Measurements from ENCODE around the gene MAP3K14. TPM values are rescaled to one million over a fixed set of nuclear protein-coding genes. Genes with fewer than 3 reads are reported as not detected.
A peak's percentile ranks its signal among the peaks of the same experiment; 100 is the strongest.

Gene MAP3K14
- total and polyA plus RNA-seq, 7 donors, result 12.4 to 53.5 (median 24.6) TPM

DNA sequence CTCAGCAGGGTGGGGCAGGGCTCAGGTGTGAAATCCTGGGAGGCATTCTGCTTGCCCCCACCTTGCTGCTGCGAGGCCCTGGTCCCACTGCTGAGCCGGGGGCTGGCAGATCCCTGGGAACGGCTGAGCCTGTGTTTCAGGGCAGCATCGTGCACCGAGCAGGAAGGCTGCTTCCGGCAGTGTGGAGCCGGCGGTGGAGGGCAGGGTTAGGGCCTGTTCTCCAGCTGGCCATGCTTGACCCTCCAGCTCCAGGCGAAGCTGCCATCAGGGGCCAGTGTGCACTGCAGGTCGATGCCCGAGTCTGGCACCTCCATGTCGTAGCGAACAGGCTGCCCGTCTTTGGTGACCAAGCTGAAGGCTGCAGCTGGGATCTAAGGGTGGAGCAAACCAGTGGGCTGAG is 52.4 kb downstream of the MAP3K14 start:
- DNase-seq (no peak), ATAC-seq (no peak)
- Histone ChIP-seq H3K27ac (peak overlapping the region; percentile 39), H3K36me3 (ENCODE audit: insufficient read depth in 1 of 2, low read depth in 1 of 2) (peaks cover 17 to 71% of the 10 kb centered on the region in 2 donors), H3K4me3 (no peak overlapping the region), H3K27me3 (ENCODE audit: insufficient read depth in 3 of 3, low read length in 2 of 3) (no peaks in the 10 kb centered on the region), H3K9me3 (no peaks in the 10 kb centered on the region), H3K4me1 (peaks cover 71% of the 10 kb centered on the region)
- intact Hi-C loops (cut with DNase I), result loop anchor here (5.0 to 10.0 kb wide), 2 partner anchors 50 to 118 kb away; partner anchors contain the start of gene MAP3K14 (in 1 of the 2)
- TF ChIP-seq CTCF (IDR thresholded peaks at IDR 0.05), result no peak
- 80 to 94% (median 80%) methylated on average over 13 to 14 of the region's 14 CpGs for WGBS, 3 donors

GRCh38 chr17:45263477-45263860 is 53.4 kb downstream of the MAP3K14 start:
- Histone ChIP-seq H3K9me3 (no peaks in the 10 kb centered on the region), H3K27ac (peak overlapping the region; percentile 39), H3K36me3 (ENCODE audit: insufficient read depth in 1 of 2, low read depth in 1 of 2) (peaks cover 11 to 61% of the 10 kb centered on the region in 2 donors), H3K27me3 (ENCODE audit: insufficient read depth in 3 of 3, low read length in 2 of 3) (no peaks in the 10 kb centered on the region), H3K4me1 (peaks cover 71% of the 10 kb centered on the region), H3K4me3 (no peak overlapping the region)
- ATAC-seq (peak in 2 of 4 donors; percentile 49 to 51), DNase-seq (peak in 1 of 2 donors; percentile 74)
- intact Hi-C loops (cut with DNase I), result loop anchor here (5.0 to 10.0 kb wide), 2 partner anchors 51 to 119 kb away; partner anchors contain the start of gene MAP3K14 (in 1 of the 2)
- WGBS, 3 donors, result 43 to 68% (median 59%) methylated on average over 7 of the region's 7 CpGs
- TF ChIP-seq CTCF (IDR thresholded peaks at IDR 0.05), result no peak

- ATAC-seq (peak in 2 of 4 donors; percentile 22 to 26), DNase-seq (no peak)
- Histone ChIP-seq H3K9me3 (no peaks in the 10 kb centered on the region), H3K4me1 (peaks cover 71% of the 10 kb centered on the region), H3K27me3 (ENCODE audit: insufficient read depth in 3 of 3, low read length in 2 of 3) (no peaks in the 10 kb centered on the region), H3K36me3 (ENCODE audit: insufficient read depth in 1 of 2, low read depth in 1 of 2) (peaks cover 10 to 55% of the 10 kb centered on the region in 2 donors), H3K4me3 (peak overlapping the region; percentile 68), H3K27ac (peak overlapping the region; percentile 39)
- no peak for TF ChIP-seq CTCF (IDR thresholded peaks at IDR 0.05)
- intact Hi-C loops (cut with DNase I), result loop anchor here (5.0 to 10.0 kb wide), 2 partner anchors 52 to 120 kb away; partner anchors contain the start of gene MAP3K14 (in 1 of the 2)
- WGBS, 3 donors, result 30 to 52% (median 34%) methylated on average over 18 of the region's 18 CpGs
These were observed 54.0 kb downstream of the MAP3K14 start for GRCh38 chr17:45262516-45263476.

GRCh38 chr17:45261577-45262515 is 55.0 kb downstream of the MAP3K14 start, which contains the start of gene SPATA32:
Gene SPATA32, minus strand, starts transcription at chr17:45262094. Its CDS starts 78 bp downstream, at chr17:45262016.
- DNase-seq, result peak; percentile 63 to 76
- H3K36me3 ChIP-seq (ENCODE audit: insufficient read depth in 1 of 2, low read depth in 1 of 2), result peaks cover 7 to 45% of the 10 kb centered on the region in 2 donors
- H3K27me3 ChIP-seq (ENCODE audit: insufficient read depth in 3 of 3, low read length in 2 of 3), result no peaks in the 10 kb centered on the region
- H3K4me3 ChIP-seq, result peak within 1 kb of the TSS; percentile 68
- 19 to 28% (median 24%) methylated on average over 53 to 68 of the region's 68 CpGs for WGBS, 3 donors
- H3K4me1 ChIP-seq, result peaks cover 70% of the 10 kb centered on the region
- no peak for TF ChIP-seq CTCF (IDR thresholded peaks at IDR 0.05)
- intact Hi-C loops (cut with DNase I), result loop anchor here (5.0 to 10.0 kb wide), 2 partner anchors 53 to 120 kb away; partner anchors contain the start of gene MAP3K14 (in 1 of the 2)
- H3K27ac ChIP-seq, result peak within 1 kb of the TSS; percentile 70
- peak in 3 of 4 donors; percentile 7 to 29 (median 8) for ATAC-seq
- H3K9me3 ChIP-seq, result no peaks in the 10 kb centered on the region
